Measurements from ENCODE around the gene FBN1.

FBN1 gene

GRCh38 chr15:48515500-48515899 lies 130.0 kb downstream of the FBN1 start:
- DNase-seq (ENCODE audit: low read depth in 2 of 2): no peak

GRCh38 chr15:48514103-48514816 lies 131.2 kb downstream of the FBN1 start:
- DNase-seq (ENCODE audit: low read depth in 2 of 2): no peak

DNA sequence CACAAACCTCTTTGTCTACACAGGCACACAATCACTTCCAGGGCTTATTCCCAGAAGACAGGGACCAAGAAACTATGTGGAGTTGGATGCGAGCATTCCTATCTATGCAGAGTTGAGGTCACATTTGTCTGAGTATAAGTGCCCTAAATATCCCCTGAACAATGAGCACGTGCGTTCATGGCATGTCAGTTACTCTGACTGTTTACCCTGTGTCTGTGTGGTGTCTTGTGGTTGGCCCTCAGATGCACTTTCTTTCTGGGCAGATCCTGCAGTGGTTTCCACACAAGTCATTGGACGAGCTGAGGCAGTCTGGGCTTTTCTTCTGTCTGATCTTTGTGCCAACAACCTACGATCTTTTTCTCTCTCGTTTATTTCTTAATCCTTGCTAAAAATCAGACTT lies 134.5 kb downstream of the FBN1 start:
- DNase-seq (ENCODE audit: low read depth in 2 of 2): no peak

DNA sequence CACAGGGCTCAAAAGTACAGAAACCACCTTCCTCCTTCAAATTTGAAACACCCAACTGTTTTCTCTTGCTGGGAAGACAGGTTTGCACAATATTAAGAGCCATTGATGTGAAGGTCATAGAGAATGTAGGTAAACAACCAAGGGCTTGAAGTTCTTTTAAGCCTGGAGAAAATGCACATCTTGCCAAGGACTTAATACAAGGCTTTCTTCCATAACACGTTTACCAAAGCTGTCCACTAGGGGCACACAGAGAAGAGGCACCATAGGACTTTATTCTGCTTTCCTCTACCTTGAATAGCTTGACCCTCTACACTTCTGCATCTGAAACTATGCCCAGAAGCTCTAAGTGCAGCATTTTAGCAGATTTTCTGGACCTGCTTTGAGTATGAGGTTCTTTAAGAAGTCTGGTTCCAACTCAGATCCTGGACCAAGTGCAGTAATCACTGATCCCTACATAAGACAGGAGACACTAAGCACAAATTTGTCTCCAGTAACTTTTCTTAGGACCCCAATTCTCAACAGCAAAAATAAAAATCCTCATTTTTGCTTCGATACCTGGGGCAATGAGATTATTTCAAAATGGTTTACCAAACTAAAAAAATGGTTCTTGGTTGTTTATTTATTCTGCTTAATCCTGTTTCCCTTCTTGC lies 138.0 kb downstream of the FBN1 start:
- DNase-seq (ENCODE audit: low read depth in 2 of 2): no peak

GRCh38 chr15:48505067-48505466 lies 140.4 kb downstream of the FBN1 start:
- no peak for DNase-seq (ENCODE audit: low read depth in 2 of 2)

DNA sequence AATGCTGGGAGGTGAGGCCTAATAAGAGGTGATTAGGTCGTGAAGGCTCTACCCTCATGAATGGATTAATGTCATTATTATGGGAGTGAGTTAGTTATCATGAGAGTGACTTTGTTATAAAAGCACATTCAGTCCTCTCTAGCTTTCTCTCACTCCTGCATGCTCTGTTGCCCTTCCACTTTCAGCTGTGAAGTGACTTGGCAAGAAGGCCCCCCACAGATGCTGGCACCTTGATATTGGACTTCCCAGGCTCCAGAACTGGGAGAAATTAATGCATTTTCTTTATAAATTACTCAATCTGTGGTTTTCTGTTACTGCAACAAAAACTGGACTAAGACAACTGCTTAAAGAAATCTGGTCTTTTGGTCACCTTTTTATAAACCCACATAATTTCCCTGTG lies 144.3 kb downstream of the FBN1 start:
- DNase-seq (ENCODE audit: low read depth in 2 of 2): no peak

- no peak for DNase-seq (ENCODE audit: low read depth in 2 of 2)
These were observed 144.9 kb downstream of the FBN1 start for GRCh38 chr15:48500595-48500994.

- no peak for DNase-seq (ENCODE audit: low read depth in 2 of 2)
These were observed 145.5 kb downstream of the FBN1 start for GRCh38 chr15:48499978-48500377.

- DNase-seq (ENCODE audit: low read depth in 2 of 2): no peak
These were observed 146.7 kb downstream of the FBN1 start for GRCh38 chr15:48498828-48499227.

DNA sequence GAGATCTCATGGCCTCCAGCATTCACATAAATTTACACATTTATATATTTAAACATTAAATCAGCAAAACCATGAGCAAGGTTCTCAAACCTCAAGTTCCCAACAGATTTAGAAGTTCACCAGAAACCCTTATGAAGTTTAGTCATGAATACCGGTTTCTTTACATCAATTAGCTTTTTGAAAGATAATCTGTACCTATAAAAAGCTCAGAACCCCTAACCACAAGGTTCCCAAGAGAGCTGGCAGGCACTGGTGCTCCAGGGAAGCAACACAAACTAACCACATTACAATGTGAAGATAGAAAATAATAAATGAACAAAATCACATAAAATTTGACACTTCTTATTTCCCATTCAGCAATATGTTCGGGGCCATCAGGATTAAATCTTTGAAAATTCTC lies 150.9 kb downstream of the FBN1 start:
- no peak for DNase-seq (ENCODE audit: low read depth in 2 of 2)

GRCh38 chr15:48493763-48494225 lies 151.7 kb downstream of the FBN1 start:
- DNase-seq (ENCODE audit: low read depth in 2 of 2): no peak

DNA sequence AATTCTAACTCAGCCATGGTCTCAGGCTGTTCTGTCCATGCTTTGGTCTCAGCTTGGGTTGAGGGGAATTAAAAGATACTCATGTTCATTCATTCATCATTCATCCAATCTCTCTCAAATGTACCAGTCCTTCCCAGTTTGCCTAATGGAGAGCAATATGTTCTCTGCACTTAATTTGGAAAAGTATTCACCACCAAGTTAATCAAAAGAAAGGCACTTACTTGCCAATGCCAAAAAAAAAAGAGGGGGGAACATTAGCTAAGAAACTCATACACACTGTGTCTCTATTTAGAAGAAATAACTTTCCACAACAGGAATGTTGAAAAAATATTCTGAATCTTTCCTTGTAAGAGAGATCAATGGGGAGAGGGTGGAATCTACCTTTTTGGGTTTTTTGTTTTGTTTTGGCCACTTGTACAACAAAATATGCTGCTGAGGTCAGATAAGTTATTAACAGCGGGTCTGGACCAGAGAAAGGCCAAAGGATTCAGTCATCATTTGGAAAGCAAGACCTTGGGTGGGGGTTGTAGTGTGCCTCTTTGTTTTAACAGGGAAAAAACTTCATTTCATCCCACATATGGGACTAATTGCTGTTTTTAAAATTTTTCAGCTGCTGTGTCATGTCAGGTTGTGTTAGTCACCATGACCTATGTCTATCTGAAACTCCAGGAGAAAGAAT lies 152.3 kb downstream of the FBN1 start:
- DNase-seq (ENCODE audit: low read depth in 2 of 2): no peak

GRCh38 chr15:48486228-48486627 lies 159.3 kb downstream of the FBN1 start:
- no peak for DNase-seq (ENCODE audit: low read depth in 2 of 2)

- no peak for DNase-seq (ENCODE audit: low read depth in 2 of 2)
These were observed 163.7 kb downstream of the FBN1 start for GRCh38 chr15:48481802-48482201.

- DNase-seq (ENCODE audit: low read depth in 2 of 2): no peak
These were observed 165.8 kb downstream of the FBN1 start for GRCh38 chr15:48479751-48480150.

GRCh38 chr15:48478581-48478980 lies 166.9 kb downstream of the FBN1 start:
- no peak for DNase-seq (ENCODE audit: low read depth in 2 of 2)

DNA sequence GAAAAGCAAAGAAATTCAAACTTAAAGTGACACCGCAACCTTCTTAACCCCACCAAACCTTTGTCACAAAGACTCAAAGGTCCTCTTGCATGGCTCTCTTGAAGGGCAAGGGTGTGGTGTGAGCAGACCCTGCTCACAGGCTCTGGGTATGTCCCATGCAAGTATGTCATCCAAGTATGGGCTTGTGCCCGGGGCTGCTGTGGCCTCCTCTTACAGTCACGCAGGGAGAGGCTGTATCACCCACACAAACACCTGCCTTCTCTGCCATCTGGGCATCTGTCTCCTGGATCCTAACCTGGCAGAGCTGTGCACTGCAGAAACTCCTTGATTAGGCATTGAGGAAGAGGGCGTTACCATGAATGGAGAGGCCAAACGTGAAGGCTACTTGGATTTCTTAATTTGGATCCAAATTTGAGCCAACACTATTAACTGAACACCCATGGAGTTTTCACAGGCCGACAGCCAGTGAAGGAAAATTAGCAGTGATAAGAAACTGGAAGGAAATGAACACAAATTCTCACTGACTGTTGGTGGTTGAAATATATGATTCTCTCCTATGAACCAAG lies 167.6 kb downstream of the FBN1 start:
- DNase-seq (ENCODE audit: low read depth in 2 of 2): no peak

DNA sequence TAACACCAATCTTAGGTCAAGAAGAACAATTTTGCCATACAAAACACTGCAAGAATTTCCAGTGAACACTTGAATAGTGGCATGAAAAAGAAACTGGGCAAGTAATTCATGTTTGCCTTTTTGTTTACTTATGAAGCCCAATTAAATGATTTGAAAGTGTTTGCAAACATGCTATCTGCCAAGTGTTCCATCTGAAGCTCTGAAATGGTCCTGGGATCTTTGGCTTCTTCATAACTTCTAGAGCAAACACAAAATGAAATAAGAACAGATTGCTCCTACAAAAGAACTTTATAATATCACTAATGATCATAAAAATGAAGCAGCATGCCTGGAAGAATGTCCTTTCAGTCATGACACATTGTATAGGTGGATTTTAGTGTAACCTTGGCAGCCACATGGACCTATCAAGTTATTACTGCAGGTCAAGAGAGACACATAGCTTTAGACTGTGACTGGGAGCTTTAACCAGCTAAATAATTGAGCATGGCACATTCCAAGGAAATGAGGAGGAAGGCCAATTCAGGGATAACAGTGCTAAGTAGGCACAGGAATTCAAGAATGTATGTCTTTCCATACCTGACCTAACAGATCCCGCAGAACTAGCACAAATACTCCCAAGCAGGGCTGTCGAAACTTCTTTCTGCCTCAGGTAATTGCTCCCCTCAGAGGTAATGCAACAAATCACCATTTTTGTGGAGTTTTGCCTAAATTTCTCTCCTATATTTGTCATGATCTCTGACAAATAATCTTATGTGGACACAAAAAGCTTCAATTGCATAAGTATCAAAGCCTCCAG lies 169.7 kb downstream of the FBN1 start:
- no peak for DNase-seq (ENCODE audit: low read depth in 2 of 2)

GRCh38 chr15:48473667-48474066 lies 171.8 kb downstream of the FBN1 start:
- DNase-seq (ENCODE audit: low read depth in 2 of 2): no peak

- DNase-seq (ENCODE audit: low read depth in 2 of 2): no peak
These were observed 172.8 kb downstream of the FBN1 start for GRCh38 chr15:48472756-48473155.

DNA sequence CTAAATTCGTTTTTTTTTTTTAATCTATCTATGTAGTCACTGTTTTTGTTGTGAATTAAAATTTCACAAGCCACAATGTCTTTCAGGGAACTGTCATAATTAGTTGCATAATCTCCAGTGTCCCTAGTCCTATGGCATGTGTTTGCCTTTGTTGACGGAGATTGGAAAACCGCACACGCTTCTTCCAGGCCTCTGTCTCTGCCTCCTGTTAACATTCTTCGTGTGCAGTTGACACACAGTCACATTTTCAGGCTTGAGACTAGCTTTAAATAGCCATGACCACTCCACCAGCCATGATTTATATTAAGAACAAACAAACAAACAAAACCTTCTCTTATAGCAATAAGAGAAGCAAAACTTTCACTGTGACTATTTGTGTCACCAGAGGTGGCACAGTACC lies 174.4 kb downstream of the FBN1 start:
- DNase-seq (ENCODE audit: low read depth in 2 of 2): no peak

DNA sequence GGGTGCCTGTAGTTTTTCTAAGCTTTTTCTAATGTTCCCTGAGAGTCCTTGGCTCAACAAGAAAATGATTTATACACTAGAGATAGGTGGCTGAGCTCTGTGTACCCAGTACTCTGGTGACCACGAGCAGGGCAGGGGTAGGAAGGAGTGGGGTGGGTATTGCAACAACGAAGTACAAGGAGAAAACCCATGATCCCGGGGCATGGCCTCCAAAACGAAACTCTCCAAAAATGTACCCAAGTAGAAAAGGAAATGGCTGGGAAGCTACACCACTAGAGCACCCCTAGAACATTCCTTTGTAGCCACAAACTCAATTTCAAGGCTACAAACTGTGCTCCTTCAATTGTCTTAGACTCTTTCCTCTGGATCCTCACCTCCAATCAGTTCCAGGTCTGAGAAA lies 175.4 kb downstream of the FBN1 start:
- DNase-seq (ENCODE audit: low read depth in 2 of 2): no peak

Data from stimulated activated CD4-positive, alpha-beta T cell treated with anti-CD3 and anti-CD28 coated beads, Interleukin-15, amount 100 ng/mL, for 48 hours (primary cell).